A673 (cell line): ENCODE data around the gene TRIM40. TPM values are rescaled to one million over a fixed set of nuclear protein-coding genes. Genes with fewer than 3 reads are reported as not detected.

Source experiments
- BruUV-seq: library from RNA; stranded (reverse); fragments of 400-500 nt; replicated peaks from 2 replicates; lab custom pipeline; 2021; lab: Mats Ljungman, UMichigan
- CTCF ChIA-PET: fragments of 300-600 bp; sonication (Branson Sonifier 250); formaldehyde crosslinking; loops from one replicate; lab custom pipeline; 2022; ENCODE audit warnings: antibody characterized with exemption; lab: Charles Lee
- POLR2A ChIA-PET: fragments of 300-600 bp; sonication (Branson Sonifier 250); formaldehyde crosslinking; loops from one replicate; lab custom pipeline; 2022; ENCODE audit warnings: antibody characterized with exemption; ENCODE audit not compliant: low non-redundant PET; lab: Charles Lee
- DNase-seq: peaks from one replicate; pipeline ENCODE4 v3.0.0-alpha.2; 2015; ENCODE audit warnings: low spot score
- H3K27ac ChIP-seq: fragments of 200-600 bp; sonication (generic); 2 replicates; pipeline ENCODE4 v1.5.1; 2016; ENCODE audit warnings: mixed run types, low read depth, mild to moderate bottlenecking, mixed read lengths, antibody characterized with exemption, low read length; ENCODE audit not compliant: poor library complexity, severe bottlenecking
- H3K27me3 ChIP-seq: fragments of 200-600 bp; sonication (generic); replicated peaks from 2 replicates; pipeline ENCODE4 v1.6.1; 2017; ENCODE audit warnings: mixed run types, low read depth, mild to moderate bottlenecking, mixed read lengths, antibody characterized with exemption, low read length; ENCODE audit not compliant: insufficient read depth, poor library complexity
- H3K36me3 ChIP-seq: fragments of 200-600 bp; sonication (generic); 2 replicates; pipeline ENCODE4 v1.6.1; 2016; ENCODE audit warnings: mixed run types, mild to moderate bottlenecking, mixed read lengths, antibody characterized with exemption, low read length; ENCODE audit not compliant: insufficient read depth, poor library complexity, severe bottlenecking
- H3K4me1 ChIP-seq: fragments of 200-600 bp; sonication (generic); 2 replicates; pipeline ENCODE4 v1.6.1; 2017; ENCODE audit warnings: mixed run types, mild to moderate bottlenecking, mixed read lengths, antibody characterized with exemption, low read length; ENCODE audit not compliant: insufficient read depth, poor library complexity, severe bottlenecking
- H3K4me3 ChIP-seq: fragments of 200-600 bp; sonication (generic); 2 replicates; pipeline ENCODE4 v1.5.1; 2016; ENCODE audit warnings: low read depth, mixed run types, mild to moderate bottlenecking, mixed read lengths, low read length; ENCODE audit not compliant: poor library complexity, severe bottlenecking
- H3K9me3 ChIP-seq: fragments of 200-600 bp; sonication (generic); 2 replicates; pipeline ENCODE4 v1.6.1; 2016; ENCODE audit warnings: mixed run types, low read depth, mild to moderate bottlenecking, mixed read lengths, antibody characterized with exemption, low read length; ENCODE audit not compliant: poor library complexity, severe bottlenecking
- CTCF ChIP-seq: fragments of 300-800, 200-600 bp; sonication (generic); conservative IDR thresholded peaks from 2 replicates; pipeline ENCODE4 v1.5.1; 2017; ENCODE audit warnings: low read depth, mild to moderate bottlenecking, antibody characterized with exemption, low read length, moderate library complexity, mixed read lengths
- EZH2 ChIP-seq: fragments of 200-600 bp; sonication (generic); IDR thresholded peaks from 2 replicates; pipeline ENCODE4 v1.6.1; 2017; ENCODE audit warnings: borderline replicate concordance, low read depth, mild to moderate bottlenecking, mixed read lengths, antibody characterized with exemption, low read length; ENCODE audit not compliant: poor library complexity, severe bottlenecking
- intact Hi-C: fragments of 100-400 bp; cut with micrococcal nuclease; formaldehyde crosslinking; loops from one replicate; pipeline ENCODE4 v1.10.0; 2022; ENCODE audit not compliant: unreplicated experiment
- total RNA-seq: library from RNA; stranded (reverse); gene quantifications from 2 replicates; pipeline ENCODE4 v1.2.3, GENCODE V29; 2021

The TRIM40 gene
- total RNA-seq, 1 experiment from 2014 or later, result not detected

GRCh38 chr6:30121446-30122366 is 14.2 kb upstream of the TRIM40 start:
- intact Hi-C loops, result no loop called here
- Histone ChIP-seq H3K4me3 (no peak overlapping the region), H3K9me3 (no peaks in the 10 kb centered on the region), H3K27me3 (no peaks in the 10 kb centered on the region), H3K4me1 (no peaks in the 10 kb centered on the region), H3K36me3 (no peaks in the 10 kb centered on the region), H3K27ac (no peak overlapping the region)
- no TSS peak for BruUV-seq
- TF ChIP-seq CTCF (no peak), EZH2 (no peak)
- POLR2A ChIA-PET, result no interaction called here
- DNase-seq, result no peak
- CTCF ChIA-PET, result no interaction called here

GRCh38 chr6:30122515-30122914 is 13.4 kb upstream of the TRIM40 start:
- Histone ChIP-seq H3K9me3 (no peaks in the 10 kb centered on the region), H3K36me3 (no peaks in the 10 kb centered on the region), H3K27ac (no peak overlapping the region), H3K27me3 (peaks cover 3% of the 10 kb centered on the region), H3K4me3 (no peak overlapping the region), H3K4me1 (no peaks in the 10 kb centered on the region)
- DNase-seq, result no peak
- no TSS peak for BruUV-seq
- CTCF ChIA-PET, result no interaction called here
- intact Hi-C loops, result no loop called here
- POLR2A ChIA-PET, result no interaction called here
- TF ChIP-seq CTCF, result no peak
- no peak for TF ChIP-seq EZH2

- no peak overlapping the region for H3K4me3 ChIP-seq
These were observed 8.5 kb upstream of the TRIM40 start for GRCh38 chr6:30127238-30128093.

More at GRCh38 chr6:30127238-30128093, 8.5 kb upstream of the TRIM40 start:
- no peaks in the 10 kb centered on the region for H3K36me3 ChIP-seq
- no peak overlapping the region for H3K27ac ChIP-seq
- no peaks in the 10 kb centered on the region for H3K9me3 ChIP-seq
- H3K4me1 ChIP-seq, result no peaks in the 10 kb centered on the region
- TF ChIP-seq EZH2 (no peak), CTCF (no peak)
- no TSS peak for BruUV-seq
- intact Hi-C loops, result no loop called here
- CTCF ChIA-PET, result no interaction called here
- DNase-seq, result no peak
- POLR2A ChIA-PET, result no interaction called here
- H3K27me3 ChIP-seq, result peaks cover 37% of the 10 kb centered on the region
